Activated naive CD8-positive, alpha-beta T cell treated with anti-CD3 and anti-CD28 coated beads, Interleukin-2, amount 10 ng/mL, durations not matched to agents 7 days and 5 days (primary cell): ENCODE results near the gene GARIN3. TPM values are rescaled to one million over a fixed set of nuclear protein-coding genes. Genes with fewer than 3 reads are reported as not detected.
A peak's percentile ranks its signal among the peaks of the same experiment; 100 is the strongest.
"Not testable (repeated sequence)": the region's sequence is repeated elsewhere in the genome, so short reads cannot be mapped to it uniquely, and the experiment has no call there.

Experiments used
- ATAC-seq: fragments of 150-1000 bp; cut with Tn5 transposase; one replicate; pipeline ENCODE4 v1.10.0; 2021; ENCODE audit warnings: low read depth, moderate library complexity
- POLR2A ChIA-PET: fragments of 350-600 bp; sonication (Branson Sonifier 250); formaldehyde crosslinking; loops from one replicate; lab custom pipeline; 2021; ENCODE audit warnings: antibody characterized with exemption; lab: Charles Lee
- DNase-seq: peaks from one replicate; pipeline ENCODE4 v3.0.0; 2021
- H3K27ac Mint-ChIP-seq: one replicate; pipeline ENCODE4 v1.8.0; 2022; ENCODE audit warnings: mild to moderate bottlenecking, mixed read lengths
- H3K27me3 Mint-ChIP-seq: one replicate; pipeline ENCODE4 v1.8.0; 2022; ENCODE audit warnings: mild to moderate bottlenecking, moderate library complexity, mixed read lengths
- H3K36me3 Mint-ChIP-seq: one replicate; pipeline ENCODE4 v1.8.0; 2021; ENCODE audit warnings: mild to moderate bottlenecking, mixed read lengths
- H3K4me1 Mint-ChIP-seq: one replicate; pipeline ENCODE4 v1.8.0; 2021; ENCODE audit warnings: mixed read lengths
- H3K4me3 Mint-ChIP-seq: one replicate; pipeline ENCODE4 v1.8.0; 2022; ENCODE audit warnings: mild to moderate bottlenecking, moderate library complexity, mixed read lengths
- H3K9me3 Mint-ChIP-seq: one replicate; pipeline ENCODE4 v1.8.0; 2021; ENCODE audit warnings: mixed read lengths
- total RNA-seq, 2 experiments: library from RNA; stranded (reverse); gene quantifications; one replicate each; pipeline ENCODE4 v1.2.3, GENCODE V29; 2021

The GARIN3 gene
- total RNA-seq, 2 experiments from 2014 or later, result not detected

GRCh38 chr5:157198277-157198986, 32.4 kb upstream of the GARIN3 start:
- no peaks in the 10 kb centered on the region for H3K9me3 Mint-ChIP-seq
- DNase-seq (peak; percentile 44), ATAC-seq (peak; percentile 46)
- peaks cover 77% of the 10 kb centered on the region for H3K4me1 Mint-ChIP-seq
- no peaks in the 10 kb centered on the region for H3K27me3 Mint-ChIP-seq
- peaks cover 48% of the 10 kb centered on the region for H3K36me3 Mint-ChIP-seq
- POLR2A ChIA-PET, result interaction anchor here (0.7 to 5.2 kb wide), 8 partner anchors 10 to 56 kb away, joined by 3 to 38 read pairs (median 7); no protein-coding TSS in a partner anchor
- H3K4me3 Mint-ChIP-seq, result peak overlapping the region; percentile 67
- peak overlapping the region; percentile 68 for H3K27ac Mint-ChIP-seq

GRCh38 chr5:157197086-157197485, 31.0 kb upstream of the GARIN3 start:
- peaks cover 78% of the 10 kb centered on the region for H3K4me1 Mint-ChIP-seq
- POLR2A ChIA-PET, result interaction anchor here (1.6 to 5.2 kb wide), 4 partner anchors 8 to 55 kb away, joined by 3 to 38 read pairs (median 8); no protein-coding TSS in a partner anchor
- ATAC-seq (peak; percentile 25), DNase-seq (no peak)
- peaks cover 52% of the 10 kb centered on the region for H3K36me3 Mint-ChIP-seq
- H3K27ac Mint-ChIP-seq, result peak overlapping the region; percentile 65
- peak overlapping the region; percentile 65 for H3K4me3 Mint-ChIP-seq
- no peaks in the 10 kb centered on the region for H3K9me3 Mint-ChIP-seq
- no peaks in the 10 kb centered on the region for H3K27me3 Mint-ChIP-seq

- Mint-ChIP-seq H3K27ac (peak overlapping the region; percentile 49), H3K9me3 (no peaks in the 10 kb centered on the region), H3K4me1 (peaks cover 77% of the 10 kb centered on the region), H3K4me3 (peak overlapping the region; percentile 56), H3K36me3 (peaks cover 50% of the 10 kb centered on the region), H3K27me3 (no peaks in the 10 kb centered on the region)
- POLR2A ChIA-PET, result interaction anchor here (1.6 to 8.7 kb wide), 3 partner anchors 7 to 30 kb away, joined by 3 to 116 read pairs (median 38); partner anchors contain the start of gene ITK
- ATAC-seq, result no peak
- DNase-seq, result no peak
These were observed 30.0 kb upstream of the GARIN3 start for GRCh38 chr5:157196045-157196444.

GRCh38 chr5:157193699-157194424, 27.8 kb upstream of the GARIN3 start:
- peaks cover 60% of the 10 kb centered on the region for H3K36me3 Mint-ChIP-seq
- no peaks in the 10 kb centered on the region for H3K9me3 Mint-ChIP-seq
- no peaks in the 10 kb centered on the region for H3K27me3 Mint-ChIP-seq
- DNase-seq, result no peak
- peak; percentile 29 for ATAC-seq
- POLR2A ChIA-PET, result interaction anchor here (0.6 to 15.5 kb wide), 10 partner anchors 12 to 74 kb away, joined by 3 to 194 read pairs (median 4); partner anchors contain the start of genes CYFIP2, ITK and MED7
- H3K27ac Mint-ChIP-seq, result peak overlapping the region; percentile 84
- H3K4me3 Mint-ChIP-seq, result peak overlapping the region; percentile 81
- H3K4me1 Mint-ChIP-seq, result peaks cover 75% of the 10 kb centered on the region

GRCh38 chr5:157189223-157189622, 23.2 kb upstream of the GARIN3 start:
- Mint-ChIP-seq H3K9me3 (no peaks in the 10 kb centered on the region), H3K27ac (peak overlapping the region; percentile 82), H3K4me1 (peaks cover 73% of the 10 kb centered on the region), H3K36me3 (peaks cover 77% of the 10 kb centered on the region), H3K4me3 (peak overlapping the region; percentile 85), H3K27me3 (no peaks in the 10 kb centered on the region)
- DNase-seq, result no peak
- peak; percentile 24 for ATAC-seq
- POLR2A ChIA-PET, result interaction anchor here (0.6 to 15.5 kb wide), 12 partner anchors 8 to 94 kb away, joined by 3 to 194 read pairs (median 14); partner anchors contain the start of gene ITK

- H3K4me3 Mint-ChIP-seq, result peak overlapping the region; percentile 85
- H3K4me1 Mint-ChIP-seq, result peaks cover 65% of the 10 kb centered on the region
- no peak for DNase-seq
- peak; percentile 25 for ATAC-seq
- H3K9me3 Mint-ChIP-seq, result no peaks in the 10 kb centered on the region
- POLR2A ChIA-PET, result interaction anchor here (1.7 to 15.5 kb wide), 9 partner anchors 7 to 85 kb away, joined by 4 to 194 read pairs (median 27); partner anchors contain the start of gene ITK
- no peaks in the 10 kb centered on the region for H3K27me3 Mint-ChIP-seq
- H3K36me3 Mint-ChIP-seq, result peaks cover 79% of the 10 kb centered on the region
- H3K27ac Mint-ChIP-seq, result peak overlapping the region; percentile 82
These were observed 22.2 kb upstream of the GARIN3 start for GRCh38 chr5:157188270-157188669.

GRCh38 chr5:157187046-157187754, 21.1 kb upstream of the GARIN3 start:
- POLR2A ChIA-PET, result interaction anchor here (0.7 to 15.5 kb wide), 13 partner anchors 9 to 86 kb away, joined by 3 to 194 read pairs (median 16); partner anchors contain the start of gene MED7
- H3K27me3 Mint-ChIP-seq, result no peaks in the 10 kb centered on the region
- H3K9me3 Mint-ChIP-seq, result no peaks in the 10 kb centered on the region
- peak overlapping the region; percentile 82 for H3K27ac Mint-ChIP-seq
- H3K4me1 Mint-ChIP-seq, result peaks cover 56% of the 10 kb centered on the region
- peaks cover 79% of the 10 kb centered on the region for H3K36me3 Mint-ChIP-seq
- ATAC-seq (no peak), DNase-seq (no peak)
- peak overlapping the region; percentile 85 for H3K4me3 Mint-ChIP-seq

GRCh38 chr5:157186309-157187045, 20.4 kb upstream of the GARIN3 start:
- peaks cover 50% of the 10 kb centered on the region for H3K4me1 Mint-ChIP-seq
- POLR2A ChIA-PET, result interaction anchor here (0.7 to 15.5 kb wide), 13 partner anchors 9 to 1623 kb away, joined by 3 to 194 read pairs (median 16); partner anchors contain the start of gene MED7
- no peaks in the 10 kb centered on the region for H3K27me3 Mint-ChIP-seq
- DNase-seq (no peak), ATAC-seq (no peak)
- peaks cover 81% of the 10 kb centered on the region for H3K36me3 Mint-ChIP-seq
- H3K4me3 Mint-ChIP-seq, result peak overlapping the region; percentile 85
- H3K9me3 Mint-ChIP-seq, result no peaks in the 10 kb centered on the region
- H3K27ac Mint-ChIP-seq, result peak overlapping the region; percentile 82

GRCh38 chr5:157185122-157185521, 19.1 kb upstream of the GARIN3 start:
- H3K27ac Mint-ChIP-seq, result peak overlapping the region; percentile 84
- peaks cover 42% of the 10 kb centered on the region for H3K4me1 Mint-ChIP-seq
- POLR2A ChIA-PET, result interaction anchor here (0.6 to 15.5 kb wide), 11 partner anchors 7 to 429 kb away, joined by 3 to 194 read pairs (median 16); partner anchors contain the start of gene MED7
- not testable (repeated sequence) for ATAC-seq, H3K9me3 Mint-ChIP-seq, DNase-seq, H3K27me3 Mint-ChIP-seq
- H3K4me3 Mint-ChIP-seq, result peak overlapping the region; percentile 85
- peaks cover 76% of the 10 kb centered on the region for H3K36me3 Mint-ChIP-seq

GRCh38 chr5:157184117-157184670, 18.1 kb upstream of the GARIN3 start:
- H3K4me3 Mint-ChIP-seq, result peak overlapping the region; percentile 85
- POLR2A ChIA-PET, result interaction anchor here (0.6 to 15.5 kb wide), 9 partner anchors 8 to 88 kb away, joined by 3 to 194 read pairs (median 16); partner anchors contain the start of gene MED7
- peaks cover 71% of the 10 kb centered on the region for H3K36me3 Mint-ChIP-seq
- no peaks in the 10 kb centered on the region for H3K9me3 Mint-ChIP-seq
- ATAC-seq, result no peak
- peaks cover 47% of the 10 kb centered on the region for H3K4me1 Mint-ChIP-seq
- no peaks in the 10 kb centered on the region for H3K27me3 Mint-ChIP-seq
- DNase-seq, result no peak
- H3K27ac Mint-ChIP-seq, result peak overlapping the region; percentile 84

- no peak for DNase-seq
- Mint-ChIP-seq H3K4me3 (peak overlapping the region; percentile 96), H3K4me1 (peaks cover 47% of the 10 kb centered on the region), H3K27ac (peak overlapping the region; percentile 99), H3K9me3 (no peaks in the 10 kb centered on the region), H3K36me3 (peaks cover 53% of the 10 kb centered on the region), H3K27me3 (no peaks in the 10 kb centered on the region)
- POLR2A ChIA-PET, result interaction anchor here (0.7 to 15.5 kb wide), 16 partner anchors 10 to 90 kb away, joined by 3 to 194 read pairs (median 8); partner anchors contain the start of gene MED7
- no peak for ATAC-seq
These were observed 16.2 kb upstream of the GARIN3 start for GRCh38 chr5:157182143-157182757.
